Fibroblast of skin of right biceps (primary cell): Measurements from ENCODE around the gene LDB3.

ENCODE experiments used
- DNase-seq: peaks from one replicate; pipeline ENCODE4 v3.0.0-alpha.2; 2013

LDB3 gene

GRCh38 chr10:86687750-86688149 lies 19.4 kb downstream of the LDB3 start:
- DNase-seq: peak; percentile 90

DNA sequence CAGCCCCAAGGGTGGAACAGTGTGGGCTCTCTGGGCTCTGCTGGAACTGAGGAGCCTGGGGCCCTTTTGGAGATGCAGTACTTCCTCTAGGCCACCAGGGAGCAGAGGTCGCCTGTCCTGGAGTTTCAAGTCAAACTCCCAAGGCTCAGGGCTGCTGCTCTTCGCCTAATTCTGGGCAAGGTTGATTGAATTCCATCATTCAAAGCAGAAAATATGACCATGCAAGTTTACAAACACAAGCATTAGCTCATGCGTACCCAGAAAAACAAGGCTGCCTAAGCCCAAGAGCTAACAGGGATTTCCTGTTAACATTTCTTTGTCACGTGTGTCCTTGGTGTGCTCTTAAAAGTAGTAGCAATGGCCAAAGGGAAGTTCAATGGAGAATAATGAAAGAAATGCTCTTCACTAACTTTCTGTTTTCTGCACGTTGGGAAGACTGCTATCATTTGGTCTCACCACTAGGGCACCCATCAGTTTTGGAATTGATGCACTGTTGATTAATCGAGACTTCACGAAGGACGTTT lies 20.1 kb downstream of the LDB3 start:
- peak; percentile 69 for DNase-seq

DNA sequence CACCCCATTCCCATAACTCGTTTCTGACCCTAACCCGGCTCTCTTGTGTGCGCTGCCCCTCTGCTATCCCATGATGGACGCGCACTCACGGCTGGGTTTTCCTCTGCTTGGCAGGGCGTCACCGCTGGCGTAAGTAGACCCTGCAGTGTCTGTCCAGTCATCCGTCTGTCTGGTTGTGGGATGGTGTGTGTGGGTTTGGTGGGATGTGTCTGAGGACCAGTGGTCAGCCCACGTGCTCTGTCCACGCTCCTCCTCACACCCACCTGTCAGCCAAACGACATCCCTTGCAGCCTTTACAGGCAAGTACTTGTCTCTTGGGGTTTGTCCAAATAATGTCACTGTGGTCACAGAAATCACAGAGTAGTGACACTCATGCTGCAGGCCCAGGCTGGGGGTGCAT lies 20.8 kb downstream of the LDB3 start:
- no peak for DNase-seq

DNA sequence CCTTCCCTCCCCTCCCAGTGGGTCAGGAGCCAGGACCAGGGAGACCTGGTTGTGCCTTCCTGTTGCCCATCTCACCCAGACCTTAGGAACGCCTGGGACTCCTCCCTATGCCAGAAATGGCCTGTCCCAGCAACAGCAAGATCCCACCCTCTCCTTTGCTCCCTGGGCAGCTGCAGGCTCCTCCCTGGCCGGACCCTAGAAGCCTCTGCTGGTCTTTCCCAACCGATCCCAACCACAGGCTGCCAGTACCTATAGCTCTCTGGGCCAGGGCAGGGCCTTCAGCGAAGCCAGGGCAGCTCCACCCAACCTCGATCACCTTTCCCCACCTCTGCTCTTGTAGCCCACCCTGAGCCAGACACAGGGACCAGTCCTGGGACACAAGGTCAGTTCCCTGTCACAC lies 21.9 kb downstream of the LDB3 start:
- DNase-seq: no peak

DNA sequence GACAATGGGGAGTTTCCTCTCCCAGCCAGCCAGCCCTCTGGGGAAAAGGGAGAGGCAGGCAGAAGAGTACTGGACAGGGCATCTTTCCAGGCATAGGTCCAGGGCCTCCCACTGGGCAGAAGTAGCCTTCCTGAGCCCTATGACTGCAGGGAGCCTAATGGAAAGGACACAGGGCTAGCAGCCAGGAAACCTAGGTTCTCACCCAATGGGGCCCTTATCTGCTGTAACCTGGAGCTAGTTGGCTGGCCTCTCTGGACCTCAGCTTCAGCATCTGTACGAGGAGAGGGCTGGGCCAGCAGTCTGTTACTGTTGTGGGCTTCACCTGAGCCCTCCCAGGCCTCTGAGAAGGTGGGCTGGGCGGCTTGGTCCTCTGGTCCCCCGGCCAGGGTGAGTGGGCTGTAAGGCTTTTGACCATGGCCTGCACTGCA lies 22.4 kb downstream of the LDB3 start:
- DNase-seq: no peak

DNA sequence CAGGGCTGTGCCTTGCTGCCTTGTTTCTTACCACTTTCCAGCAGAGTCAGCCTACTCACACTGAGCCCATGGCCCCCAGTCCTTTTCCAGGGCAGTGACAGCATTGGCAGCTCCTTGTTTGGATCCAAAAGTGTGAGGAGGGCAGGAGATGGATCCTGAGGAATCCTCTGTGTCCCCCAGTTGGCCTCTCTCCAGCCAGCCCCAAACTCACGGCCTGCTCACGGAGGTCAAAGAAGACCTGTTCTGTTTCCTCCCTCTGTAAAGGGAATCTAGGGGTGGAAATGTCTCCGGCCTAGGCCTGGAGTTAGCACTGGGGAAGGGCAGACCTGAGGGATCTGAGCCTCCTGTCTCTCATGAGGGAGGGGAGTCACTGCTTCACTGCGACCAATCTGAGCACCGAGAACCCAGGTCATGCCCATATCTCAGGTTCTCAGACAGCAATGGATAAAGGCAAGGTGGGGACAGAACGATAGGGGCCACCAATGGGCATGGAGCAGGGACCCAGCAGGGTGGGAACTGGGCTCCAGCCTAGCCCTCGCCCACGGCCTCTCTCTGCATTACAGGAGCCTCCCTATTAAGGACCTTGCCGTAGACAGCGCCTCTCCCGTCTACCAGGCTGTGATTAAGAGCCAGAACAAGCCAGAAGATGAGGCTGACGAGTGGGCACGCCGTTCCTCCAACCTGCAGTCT lies 23.2 kb downstream of the LDB3 start:
- no peak for DNase-seq

DNA sequence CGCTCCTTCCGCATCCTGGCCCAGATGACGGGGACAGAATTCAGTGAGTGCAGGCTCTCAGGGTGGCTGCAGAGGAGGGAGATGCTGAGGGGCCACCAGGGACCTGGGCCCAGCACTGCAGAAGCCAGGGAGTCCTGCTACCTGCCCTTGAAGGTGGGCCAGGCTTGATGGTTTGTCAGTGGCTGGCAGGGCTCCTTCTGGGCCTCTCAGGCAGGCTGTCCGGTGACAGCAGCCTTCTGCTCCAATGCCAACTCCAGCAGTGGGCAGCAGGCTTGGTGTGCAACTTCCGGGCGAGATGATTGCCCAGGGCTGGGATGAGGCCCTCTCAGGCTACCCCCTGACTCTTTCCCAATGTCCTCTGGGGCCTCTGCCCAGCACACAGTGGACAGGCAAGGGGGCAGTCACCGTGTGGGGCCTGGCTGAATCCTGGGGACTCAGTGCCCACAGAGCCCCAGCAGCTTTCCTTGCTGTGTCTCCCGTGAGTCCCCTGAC lies 23.8 kb downstream of the LDB3 start:
- DNase-seq: no peak

DNA sequence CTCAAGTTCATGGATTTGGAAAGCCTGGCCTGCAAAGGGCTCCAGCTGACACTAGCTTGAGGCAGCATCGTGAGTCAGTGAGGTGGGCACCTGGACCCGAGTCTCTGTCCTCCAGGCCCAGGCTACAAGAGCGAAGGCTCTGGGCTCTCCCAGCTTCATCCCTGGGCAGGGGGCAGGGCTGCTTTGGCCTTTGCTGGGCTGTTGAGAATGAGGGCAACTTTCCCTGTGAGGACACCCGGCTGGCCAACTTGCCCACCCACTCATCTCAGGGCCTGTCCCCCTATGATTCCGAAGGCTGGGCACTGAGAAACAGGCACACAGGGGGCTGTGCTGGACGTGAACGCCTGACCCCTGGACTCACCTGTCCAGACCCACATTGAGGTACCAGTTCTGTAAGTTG lies 24.4 kb downstream of the LDB3 start:
- no peak for DNase-seq

DNA sequence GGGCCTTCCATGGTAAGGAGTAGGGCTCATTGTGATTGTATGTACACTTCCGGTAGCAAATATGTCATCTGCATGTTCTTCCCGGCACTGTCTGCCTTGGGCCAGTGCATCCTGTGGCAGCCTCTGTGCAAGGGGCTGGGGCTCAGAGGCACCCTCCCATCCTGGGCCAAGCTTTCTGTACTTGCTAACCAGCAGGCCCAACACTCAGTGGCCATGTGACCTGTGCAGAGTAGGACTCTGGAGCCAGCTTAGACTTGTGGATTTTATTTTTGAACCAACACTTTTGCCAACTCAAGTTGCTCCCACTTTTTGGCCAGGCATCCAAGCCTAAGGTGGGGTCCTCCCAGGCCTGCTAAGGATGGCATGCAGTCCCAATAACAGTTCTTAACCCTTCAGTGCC lies 25.0 kb downstream of the LDB3 start:
- no peak for DNase-seq

DNA sequence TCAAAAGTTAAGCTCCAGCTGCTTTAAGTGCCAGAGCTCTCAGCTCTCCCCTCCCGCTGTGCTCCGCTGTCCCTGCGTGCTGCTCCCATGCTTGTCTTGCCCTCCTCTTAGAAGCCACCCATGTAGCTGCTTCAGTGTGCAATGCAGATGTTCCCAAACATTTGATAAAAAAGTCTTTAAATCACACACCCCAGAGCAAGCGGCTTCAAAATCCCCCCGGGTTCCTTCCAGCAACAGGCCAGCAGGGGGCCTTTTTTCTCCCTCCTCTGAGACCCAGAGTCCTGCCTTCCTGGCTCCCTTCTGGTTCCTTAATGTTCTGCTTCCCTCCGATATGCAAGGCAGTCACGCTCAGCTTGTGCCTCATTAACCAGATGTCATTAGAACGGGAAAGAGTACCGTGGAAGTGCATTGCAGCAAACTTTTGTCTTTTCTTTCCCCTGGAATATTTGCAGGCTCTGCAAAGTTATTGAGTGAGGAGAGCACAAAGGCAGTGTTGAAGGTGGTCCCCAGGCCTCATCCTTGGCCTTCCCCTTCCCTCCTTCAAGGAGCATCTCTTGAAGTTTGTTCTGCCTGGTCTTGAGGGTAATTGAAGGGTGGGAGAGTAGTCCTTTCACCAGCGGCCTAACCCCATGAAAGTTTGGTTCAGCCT lies 25.5 kb downstream of the LDB3 start:
- DNase-seq: peak; percentile 58

DNA sequence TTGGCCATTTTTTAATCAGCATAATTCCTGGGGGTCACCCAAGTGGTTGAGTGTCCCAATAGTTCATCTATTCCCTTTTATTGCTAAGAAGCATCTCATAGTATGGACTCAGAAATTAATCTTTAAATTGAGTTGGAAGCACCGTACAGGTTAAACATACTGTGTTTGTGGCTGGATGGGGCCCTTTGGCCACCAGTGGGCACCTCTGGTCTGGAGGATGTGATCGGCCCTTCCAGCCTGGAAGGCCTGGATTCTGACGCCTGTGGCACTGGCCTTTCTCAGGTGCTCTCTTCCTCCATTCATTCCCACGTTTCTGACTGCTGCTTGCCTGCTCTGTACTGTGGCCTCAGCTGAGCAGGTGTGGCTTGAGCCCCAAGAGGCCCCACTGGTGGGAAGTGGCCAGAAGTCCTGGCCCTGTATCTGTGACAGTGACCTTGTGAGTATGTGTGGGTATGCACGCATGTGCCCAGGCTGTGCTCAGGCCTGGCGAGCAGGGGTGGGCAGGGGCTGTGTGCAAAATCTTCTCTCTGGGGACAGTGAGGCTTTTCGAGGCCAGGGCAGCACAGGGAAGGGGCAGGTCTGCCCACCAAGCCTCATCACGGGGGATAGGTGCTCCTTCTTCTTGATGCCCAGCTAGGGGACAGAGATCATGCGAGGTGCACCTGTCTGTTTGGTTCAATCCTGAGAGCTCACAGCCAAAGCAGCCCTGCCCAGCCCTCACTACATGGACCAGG lies 30.1 kb downstream of the LDB3 start:
- no peak for DNase-seq

GRCh38 chr10:86699125-86699524 lies 30.8 kb downstream of the LDB3 start:
- no peak for DNase-seq

- DNase-seq: no peak
These were observed 31.2 kb downstream of the LDB3 start for GRCh38 chr10:86699541-86699940.

- DNase-seq: no peak
These were observed 31.9 kb downstream of the LDB3 start for GRCh38 chr10:86699991-86700840.

DNA sequence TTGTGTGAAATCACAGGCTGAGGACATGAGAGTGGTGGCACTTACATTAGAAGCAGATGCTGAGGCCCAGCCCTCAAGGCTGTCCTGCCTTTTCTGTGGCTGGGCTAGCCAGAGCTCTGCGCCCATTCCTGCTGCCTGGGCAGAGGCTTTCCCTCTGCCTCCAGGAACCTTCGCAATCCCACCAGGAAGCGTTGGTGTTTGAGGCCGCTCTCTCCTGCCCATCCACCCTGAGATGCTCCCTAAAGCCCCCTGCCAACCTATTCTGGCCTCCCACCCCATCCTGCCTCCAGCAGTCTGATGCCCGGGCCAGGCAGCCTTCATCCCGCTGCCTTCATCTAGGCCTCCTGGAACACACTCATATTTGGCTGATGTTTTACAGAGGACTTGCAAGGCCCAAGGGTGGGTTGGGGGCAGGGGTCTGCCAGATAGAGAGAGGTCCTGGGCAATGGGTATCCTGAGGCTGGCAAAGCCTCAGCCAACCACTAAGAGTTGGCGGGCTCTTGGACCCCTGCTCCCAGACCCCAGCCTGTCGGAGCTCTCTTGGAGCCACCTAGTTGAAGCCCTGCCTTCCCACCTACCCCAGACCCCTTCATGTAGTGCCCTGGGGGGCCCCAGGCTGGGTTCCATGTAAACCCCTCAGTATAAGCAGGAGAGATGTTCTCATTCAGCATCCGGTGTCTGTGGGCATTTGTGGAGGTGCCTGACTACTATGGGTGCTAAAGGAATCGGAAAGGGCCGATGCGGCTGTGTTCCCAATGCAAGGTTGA lies 32.7 kb downstream of the LDB3 start:
- no peak for DNase-seq

DNA sequence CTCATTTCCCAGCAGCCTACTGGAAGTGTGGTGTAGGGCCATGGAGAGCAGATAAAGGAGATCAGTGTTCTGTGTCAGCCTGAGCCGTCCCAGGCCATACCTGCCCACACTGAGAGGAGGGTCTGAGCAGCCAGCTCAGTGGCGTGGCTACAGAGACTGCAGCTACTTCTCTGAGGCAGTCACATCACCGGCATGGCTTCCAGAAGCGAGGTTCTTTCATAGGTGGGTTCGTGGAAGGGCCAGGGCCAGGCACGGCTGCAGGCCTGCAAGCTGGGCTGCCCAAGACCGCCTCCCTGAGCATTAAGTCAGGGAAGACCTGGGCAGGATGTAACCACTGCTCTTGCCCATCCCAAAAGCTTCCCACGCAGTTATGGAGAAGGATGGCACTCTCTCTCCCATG lies 34.9 kb downstream of the LDB3 start:
- no peak for DNase-seq

DNA sequence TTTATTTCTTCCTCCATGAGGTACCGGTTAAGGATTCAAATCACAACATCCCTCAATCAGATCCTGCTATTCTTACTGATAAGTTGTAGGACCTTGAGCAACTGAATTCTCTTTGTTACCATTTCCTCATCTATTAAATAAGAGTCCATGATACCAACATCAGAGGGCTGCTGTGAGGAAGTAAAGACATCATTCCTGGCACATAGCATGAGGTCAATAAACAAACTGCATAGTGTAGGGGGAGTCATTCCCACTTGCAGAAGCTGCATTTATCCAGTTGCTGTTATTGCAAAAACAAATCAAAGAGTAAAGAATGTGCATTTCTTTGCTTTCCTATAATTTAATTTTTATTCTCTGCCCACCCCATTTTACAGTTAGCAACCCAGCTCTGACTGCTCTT lies 36.8 kb downstream of the LDB3 start:
- no peak for DNase-seq

GRCh38 chr10:86705905-86706304 lies 37.6 kb downstream of the LDB3 start:
- no peak for DNase-seq

DNA sequence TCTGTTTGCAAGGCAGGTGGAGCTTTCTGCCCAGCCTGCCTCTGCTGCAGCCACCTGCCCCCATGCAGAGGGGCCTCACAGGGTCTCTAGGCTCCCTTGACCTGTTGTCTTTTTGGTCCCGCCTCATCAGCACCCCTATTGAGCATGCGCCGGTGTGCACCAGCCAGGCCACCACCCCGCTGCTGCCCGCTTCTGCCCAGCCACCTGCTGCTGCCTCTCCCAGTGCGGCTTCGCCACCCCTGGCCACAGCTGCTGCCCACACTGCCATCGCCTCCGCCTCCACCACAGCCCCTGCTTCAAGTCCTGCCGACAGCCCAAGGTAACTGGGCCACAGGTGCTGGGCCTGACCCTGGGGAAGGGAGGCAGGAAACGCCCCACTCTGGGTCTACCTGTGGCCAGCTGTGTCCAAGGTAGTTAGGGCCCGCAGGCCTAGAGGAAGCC lies 38.1 kb downstream of the LDB3 start:
- DNase-seq: no peak

DNA sequence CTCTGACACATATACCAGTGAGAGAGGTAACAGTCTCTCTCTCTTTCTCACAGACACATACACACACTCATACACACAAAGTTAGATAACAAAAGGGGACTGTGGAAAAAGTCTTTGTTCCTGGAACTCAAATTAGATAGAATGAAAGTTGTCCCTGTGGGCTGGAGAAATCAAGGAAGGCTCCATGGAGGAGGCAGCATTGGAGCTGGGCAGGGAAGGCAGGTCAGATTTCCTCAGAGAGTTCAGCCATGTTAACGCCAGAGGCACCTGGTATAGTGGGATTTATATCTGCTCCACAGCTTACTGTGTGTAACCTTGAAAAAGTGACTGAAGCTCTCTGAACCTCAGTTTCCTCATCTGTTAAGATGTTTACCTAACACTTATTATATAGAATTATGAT lies 38.7 kb downstream of the LDB3 start:
- no peak for DNase-seq

GRCh38 chr10:86707505-86707904 lies 39.2 kb downstream of the LDB3 start:
- DNase-seq: no peak
